Left ventricle myocardium inferior (tissue), 1 donor: Measurements from ENCODE around the gene BRAT1. TPM values are rescaled to one million over a fixed set of nuclear protein-coding genes. Genes with fewer than 3 reads are reported as not detected.

Experiments
- DNase-seq: peaks from one replicate; pipeline ENCODE4 v3.0.0-alpha.2; 2020
- H3K27ac ChIP-seq: fragments of 200-600 bp; replicated peaks from 2 replicates; pipeline ENCODE4 v1.8.0; 2021
- H3K27me3 ChIP-seq: fragments of 200-600 bp; 2 replicates; pipeline ENCODE4 v1.8.0; 2021; ENCODE audit warnings: low read depth
- H3K36me3 ChIP-seq: fragments of 200-600 bp; 2 replicates; pipeline ENCODE4 v1.8.0; 2021
- H3K4me1 ChIP-seq: fragments of 200-600 bp; 2 replicates; pipeline ENCODE4 v1.8.0; 2021
- H3K4me3 ChIP-seq: fragments of 200-600 bp; 2 replicates; pipeline ENCODE4 v1.8.0; 2021; ENCODE audit warnings: mild to moderate bottlenecking, moderate library complexity
- H3K9me3 ChIP-seq: fragments of 200-600 bp; replicated peaks from 2 replicates; pipeline ENCODE4 v1.8.0; 2021
- CTCF ChIP-seq: fragments of 200-600 bp; IDR thresholded peaks from 2 replicates; pipeline ENCODE4 v1.8.0; 2021; ENCODE audit warnings: antibody characterized with exemption, mild to moderate bottlenecking, borderline replicate concordance
- intact Hi-C: fragments of 100-400 bp; cut with micrococcal nuclease; formaldehyde crosslinking; loops from one replicate; pipeline ENCODE4 v1.11.0; 2022
- total RNA-seq: library from RNA; stranded (reverse); fragmentation: NEBNext Ultra II Directional; extraction: Animal tissue kit (Norgen Biotek cat#: 25700); gene quantifications from one replicate; pipeline ENCODE4 v1.2.1, GENCODE V29; 2021
- donor health status: DM: no; HTN: yes; CAD: no; lungs with severe emphysema.

Gene BRAT1
- total RNA-seq, 1 donor from 2014 or later = 13.7 TPM

DNA sequence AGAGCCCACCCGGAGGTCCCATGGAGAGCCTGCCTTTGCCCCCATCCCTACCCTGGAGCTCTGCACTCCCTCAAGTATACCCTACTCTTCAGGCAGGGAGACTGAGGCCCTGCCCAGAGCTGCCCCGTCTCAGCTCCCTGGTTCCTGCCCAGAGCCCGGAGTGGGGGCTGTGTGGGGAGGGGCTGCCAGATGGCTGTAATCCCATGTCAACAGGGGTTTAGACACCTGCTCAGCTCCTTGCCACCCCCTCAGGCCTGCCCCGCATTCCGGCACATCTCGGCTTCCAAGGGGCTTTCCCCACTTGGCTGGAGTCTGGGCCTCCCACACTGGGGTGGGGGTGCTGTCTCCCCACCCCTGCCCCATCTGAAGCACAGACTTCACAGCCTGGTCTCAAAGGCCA is 56.6 kb downstream of the BRAT1 start:
- peaks cover 36% of the 10 kb centered on the region for H3K27me3 ChIP-seq
- DNase-seq = no peak
- H3K9me3 ChIP-seq = no peaks in the 10 kb centered on the region
- intact Hi-C loops = no loop called here
- no peak overlapping the region for H3K27ac ChIP-seq
- no peaks in the 10 kb centered on the region for H3K36me3 ChIP-seq
- no peak for TF ChIP-seq CTCF
- peaks cover 12% of the 10 kb centered on the region for H3K4me1 ChIP-seq
- no peak overlapping the region for H3K4me3 ChIP-seq

DNA sequence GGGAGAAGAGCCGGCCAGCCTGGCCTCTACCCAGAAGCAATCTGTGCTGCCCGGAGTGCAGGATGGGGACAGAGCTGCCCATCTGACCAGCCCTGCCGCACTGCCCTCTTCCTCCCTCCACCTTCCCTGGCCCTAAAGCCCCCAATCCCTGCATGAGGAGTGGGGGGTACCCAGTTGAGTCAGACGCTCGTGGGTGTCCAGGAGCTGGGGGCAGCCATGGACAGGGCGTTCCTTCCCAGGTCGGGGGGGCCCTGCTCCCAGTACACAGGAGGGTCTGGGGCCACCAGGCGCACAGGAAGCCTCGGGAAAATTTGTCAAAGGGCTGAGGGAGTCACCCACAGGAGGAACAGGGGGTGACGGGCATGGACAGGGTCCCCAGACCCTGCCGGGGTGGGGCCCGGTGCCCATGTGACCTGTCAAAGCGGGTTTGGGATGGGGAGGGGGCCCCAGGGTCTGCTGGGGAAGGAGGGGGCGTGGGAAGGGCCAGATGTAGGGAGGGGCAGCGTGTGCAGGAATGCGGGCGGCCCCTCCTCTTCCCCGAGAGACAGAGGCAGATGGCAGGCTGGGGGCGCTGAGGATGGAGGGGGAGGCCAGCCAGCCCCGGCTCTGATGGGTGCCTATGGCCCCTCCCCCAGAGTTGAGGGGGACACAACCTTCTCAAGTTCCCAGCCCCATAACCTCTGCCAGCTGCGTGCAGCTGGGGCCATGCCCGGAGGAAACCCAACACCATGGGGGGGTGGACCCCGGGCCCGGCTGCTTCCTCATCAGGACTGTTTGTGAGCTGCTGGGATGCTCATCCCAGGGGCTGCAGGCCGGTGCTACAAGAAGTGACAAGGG is 57.6 kb downstream of the BRAT1 start:
- no peaks in the 10 kb centered on the region for H3K9me3 ChIP-seq
- H3K4me1 ChIP-seq = peaks cover 22% of the 10 kb centered on the region
- no peak overlapping the region for H3K27ac ChIP-seq
- H3K36me3 ChIP-seq = no peaks in the 10 kb centered on the region
- intact Hi-C loops = no loop called here
- H3K27me3 ChIP-seq = peaks cover 36% of the 10 kb centered on the region
- no peak overlapping the region for H3K4me3 ChIP-seq
- no peak for DNase-seq
- no peak for TF ChIP-seq CTCF

- no peak for TF ChIP-seq CTCF
- no peak overlapping the region for H3K27ac ChIP-seq
- intact Hi-C loops = no loop called here
- no peak overlapping the region for H3K4me3 ChIP-seq
- peaks cover 23% of the 10 kb centered on the region for H3K4me1 ChIP-seq
- H3K27me3 ChIP-seq = peaks cover 36% of the 10 kb centered on the region
- H3K36me3 ChIP-seq = no peaks in the 10 kb centered on the region
- no peak for DNase-seq
- H3K9me3 ChIP-seq = no peaks in the 10 kb centered on the region
Observed at GRCh38 chr7:2497065-2497464, 58.3 kb downstream of the BRAT1 start.

DNA sequence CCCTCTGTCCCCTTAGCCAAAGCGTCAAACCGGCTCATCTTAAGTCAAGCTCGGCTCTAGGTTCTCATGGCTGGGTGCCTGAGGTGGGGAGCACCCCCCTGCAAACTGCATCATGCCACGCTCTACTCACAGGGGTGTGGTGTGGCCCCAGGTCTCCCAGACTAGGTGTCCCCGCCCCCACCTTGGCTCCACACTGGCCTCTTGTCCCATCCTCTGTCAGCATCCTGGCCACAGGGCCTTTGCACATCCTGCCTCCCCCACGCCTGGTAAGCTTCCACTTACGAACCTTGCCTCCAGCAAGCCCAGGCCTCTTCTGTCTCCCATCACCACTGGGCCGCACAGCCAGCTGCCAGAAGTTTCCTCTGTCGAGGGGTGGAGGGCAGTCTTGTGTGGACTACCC is 58.9 kb downstream of the BRAT1 start:
- Histone ChIP-seq H3K9me3 (no peaks in the 10 kb centered on the region), H3K4me1 (peaks cover 23% of the 10 kb centered on the region), H3K36me3 (no peaks in the 10 kb centered on the region), H3K27ac (no peak overlapping the region), H3K4me3 (no peak overlapping the region), H3K27me3 (peaks cover 36% of the 10 kb centered on the region)
- DNase-seq = no peak
- intact Hi-C loops = no loop called here
- no peak for TF ChIP-seq CTCF

DNA sequence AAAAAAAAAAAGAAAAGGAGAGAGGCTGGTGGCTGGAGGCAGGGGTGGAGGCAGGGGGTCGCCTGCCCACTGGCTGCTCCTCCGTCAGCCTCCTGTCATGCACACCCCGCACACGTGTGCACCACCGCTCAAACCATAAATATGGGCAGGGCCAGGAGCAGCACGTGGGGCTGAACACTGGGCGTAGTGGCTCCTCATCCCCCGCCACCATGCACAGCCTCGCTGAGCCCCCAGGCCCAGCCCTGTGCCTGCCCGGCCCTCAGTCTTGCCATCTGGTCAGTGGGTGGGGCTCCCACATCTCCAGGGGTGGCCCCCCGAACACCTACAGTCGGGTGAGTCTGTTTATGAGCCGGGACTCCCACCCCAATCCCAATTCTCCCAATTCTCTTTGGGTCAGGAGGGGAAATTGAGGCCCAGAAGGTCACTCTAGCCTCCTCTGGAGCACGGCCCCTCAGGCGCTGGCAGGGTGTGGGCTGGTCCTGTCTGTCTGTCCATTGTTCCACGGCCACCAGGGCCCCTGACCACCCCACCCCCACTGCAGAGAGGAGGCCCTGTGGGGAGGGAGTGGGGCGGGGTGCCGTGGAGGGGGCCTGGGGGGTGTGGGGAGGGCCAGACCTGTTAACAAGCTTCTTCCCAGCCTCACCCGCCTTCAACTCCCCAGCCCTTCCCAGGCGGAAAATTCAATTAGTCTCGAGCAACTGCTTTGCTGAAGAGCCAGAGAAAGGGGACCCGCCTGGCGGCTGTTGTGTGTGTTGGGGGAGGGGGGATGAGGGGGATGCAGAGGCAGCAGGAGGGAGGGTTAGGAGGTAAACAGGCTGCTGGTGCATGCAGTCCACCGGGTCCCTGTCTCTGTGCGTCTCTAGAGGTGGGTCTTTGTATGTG is 59.7 kb downstream of the BRAT1 start:
- no peak for DNase-seq
- H3K36me3 ChIP-seq = no peaks in the 10 kb centered on the region
- no peak for TF ChIP-seq CTCF
- no peak overlapping the region for H3K4me3 ChIP-seq
- peaks cover 36% of the 10 kb centered on the region for H3K27me3 ChIP-seq
- H3K4me1 ChIP-seq = peaks cover 25% of the 10 kb centered on the region
- intact Hi-C loops = no loop called here
- H3K27ac ChIP-seq = no peak overlapping the region
- H3K9me3 ChIP-seq = no peaks in the 10 kb centered on the region
